Nephron (organoid): ENCODE results near the gene MED13L.

Source experiments
- H3K27ac Mint-ChIP-seq, 3 experiments: 2 replicates each; pipeline ENCODE4 v1.8.0; 2020; ENCODE audit warnings: mixed read lengths in 3 of 3, mild to moderate bottlenecking in 2 of 3, moderate library complexity in 1 of 3
- H3K27me3 Mint-ChIP-seq: 2 replicates; pipeline ENCODE4 v1.8.0; 2021; ENCODE audit warnings: low read depth, mild to moderate bottlenecking, moderate library complexity, mixed read lengths
- H3K36me3 Mint-ChIP-seq: 2 replicates; pipeline ENCODE4 v1.8.0; 2020; ENCODE audit warnings: low read depth, mixed read lengths
- H3K4me1 Mint-ChIP-seq: 2 replicates; pipeline ENCODE4 v1.8.0; 2020; ENCODE audit warnings: mixed read lengths
- H3K4me3 Mint-ChIP-seq, 3 experiments: 2 replicates each; pipeline ENCODE4 v1.8.0; 2020; ENCODE audit warnings: mild to moderate bottlenecking in 3 of 3, mixed read lengths in 3 of 3, moderate library complexity in 2 of 3
- H3K9me3 Mint-ChIP-seq: 2 replicates; pipeline ENCODE4 v1.8.0; 2020; ENCODE audit warnings: mixed read lengths
- CTCF ChIP-seq, 3 experiments: fragments of 200-600 bp; sonication (generic); IDR thresholded peaks; one replicate each; pipeline ENCODE4 v1.5.0; 2021; ENCODE audit warnings: antibody characterized with exemption in 3 of 3; ENCODE audit not compliant: unreplicated experiment in 3 of 3

The MED13L gene

GRCh38 chr12:116306968-116307367, 29.5 kb upstream of the MED13L start:
- Mint-ChIP-seq H3K27me3 (peaks cover 7% of the 10 kb centered on the region), H3K27ac (no peak overlapping the region), H3K36me3 (no peaks in the 10 kb centered on the region), H3K4me1 (peaks cover 27% of the 10 kb centered on the region), H3K4me3 (no peak overlapping the region), H3K9me3 (peaks cover 15% of the 10 kb centered on the region)
- TF ChIP-seq CTCF (IDR thresholded peaks at IDR 0.05; ENCODE audit: unreplicated experiment in 3 of 3): no peak

GRCh38 chr12:116306506-116306905, 29.0 kb upstream of the MED13L start:
- H3K4me1 Mint-ChIP-seq: peaks cover 31% of the 10 kb centered on the region
- peaks cover 15% of the 10 kb centered on the region for H3K9me3 Mint-ChIP-seq
- peak overlapping the region in 2 of 3 experiments; percentile 14 to 22 for H3K27ac Mint-ChIP-seq
- no peaks in the 10 kb centered on the region for H3K36me3 Mint-ChIP-seq
- H3K4me3 Mint-ChIP-seq: no peak overlapping the region
- TF ChIP-seq CTCF (IDR thresholded peaks at IDR 0.05; ENCODE audit: unreplicated experiment in 3 of 3): no peak
- H3K27me3 Mint-ChIP-seq: peaks cover 9% of the 10 kb centered on the region

GRCh38 chr12:116304621-116305020, 27.1 kb upstream of the MED13L start:
- no peak overlapping the region for H3K4me3 Mint-ChIP-seq
- peaks cover 12% of the 10 kb centered on the region for H3K27me3 Mint-ChIP-seq
- TF ChIP-seq CTCF (IDR thresholded peaks at IDR 0.05; ENCODE audit: unreplicated experiment in 3 of 3): no peak
- no peaks in the 10 kb centered on the region for H3K36me3 Mint-ChIP-seq
- peak overlapping the region in 2 of 3 experiments; percentile 12 to 66 for H3K27ac Mint-ChIP-seq
- H3K9me3 Mint-ChIP-seq: peaks cover 10% of the 10 kb centered on the region
- H3K4me1 Mint-ChIP-seq: peaks cover 46% of the 10 kb centered on the region

- Mint-ChIP-seq H3K4me1 (peaks cover 53% of the 10 kb centered on the region), H3K27ac (peak overlapping the region in 2 of 3 experiments; percentile 40 to 66), H3K27me3 (peaks cover 12% of the 10 kb centered on the region), H3K4me3 (no peak overlapping the region), H3K9me3 (peaks cover 4% of the 10 kb centered on the region), H3K36me3 (no peaks in the 10 kb centered on the region)
- no peak for TF ChIP-seq CTCF (IDR thresholded peaks at IDR 0.05; ENCODE audit: unreplicated experiment in 3 of 3)
Measured at GRCh38 chr12:116303929-116304328, 26.4 kb upstream of the MED13L start.

GRCh38 chr12:116303066-116303465, 25.6 kb upstream of the MED13L start:
- peak overlapping the region in 1 of 3 experiments; percentile 92 for H3K27ac Mint-ChIP-seq
- H3K4me1 Mint-ChIP-seq: peaks cover 52% of the 10 kb centered on the region
- peaks cover 12% of the 10 kb centered on the region for H3K27me3 Mint-ChIP-seq
- no peak overlapping the region for H3K4me3 Mint-ChIP-seq
- H3K9me3 Mint-ChIP-seq: no peaks in the 10 kb centered on the region
- TF ChIP-seq CTCF (IDR thresholded peaks at IDR 0.05; ENCODE audit: unreplicated experiment in 3 of 3): no peak
- H3K36me3 Mint-ChIP-seq: no peaks in the 10 kb centered on the region
